Endothelial cell of umbilical vein (primary cell): ENCODE data around the gene FAM237B. TPM values are rescaled to one million over a fixed set of nuclear protein-coding genes. Genes with fewer than 3 reads are reported as not detected.

Experiments used
- BruUV-seq: library from RNA; stranded (reverse); fragments of 400-500 nt; replicated peaks from 2 replicates; lab custom pipeline; 2021; lab: Mats Ljungman, UMichigan
- CTCF ChIA-PET: fragments of 300-600, 350-600 bp; sonication (Branson Sonifier 250); formaldehyde crosslinking; loops from one replicate; lab custom pipeline; 2021; ENCODE audit warnings: antibody characterized with exemption, inconsistent platforms; lab: Charles Lee
- POLR2A ChIA-PET: fragments of 300-600, 350-600 bp; sonication (Branson Sonifier 250); formaldehyde crosslinking; loops from one replicate; lab custom pipeline; 2021; ENCODE audit warnings: antibody characterized with exemption, inconsistent platforms; lab: Charles Lee
- DNase-seq: peaks from one replicate; pipeline ENCODE4 v3.0.0-alpha.2; 2011; ENCODE audit warnings: low read depth, low spot score
- FAIRE-seq: peaks from 2 replicates; lab custom pipeline; 2011; peaks lifted over from hg19 to GRCh38; lab: Jason Lieb, UNC
- H2AFZ ChIP-seq: 2 replicates; pipeline ENCODE4 v1.6.0; 2012; ENCODE audit warnings: low read depth, low read length, control low read depth, inconsistent platforms
- H3K27ac ChIP-seq: 2 replicates; pipeline ENCODE4 v1.5.1; 2011; ENCODE audit warnings: low read depth, mild to moderate bottlenecking, control low read depth, low read length, moderate library complexity; ENCODE audit not compliant: insufficient read depth
- H3K27me3 ChIP-seq, 2 experiments: 2 replicates each; pipeline versions ENCODE4 v1.6.0 to v1.6.1; 2011; ENCODE audit warnings: low read length in 2 of 2, mixed read lengths in 1 of 2; ENCODE audit not compliant: control insufficient read depth in 2 of 2, insufficient read depth in 2 of 2
- H3K36me3 ChIP-seq, 2 experiments: 2 replicates in 1 of 2; 3 replicates in 1 of 2; pipeline ENCODE4 v1.5.1; 2011; ENCODE audit warnings: low read length in 2 of 2, mild to moderate bottlenecking in 1 of 2, moderate library complexity in 1 of 2; ENCODE audit not compliant: control insufficient read depth in 2 of 2, insufficient read depth in 2 of 2; ENCODE audit errors: extremely low read depth in 1 of 2
- H3K4me1 ChIP-seq: 3 replicates; pipeline ENCODE4 v1.5.1; 2011; ENCODE audit warnings: mild to moderate bottlenecking, low read length; ENCODE audit not compliant: control insufficient read depth, insufficient read depth; ENCODE audit errors: extremely low read depth
- H3K4me2 ChIP-seq: 2 replicates; pipeline ENCODE4 v1.6.1; 2011; ENCODE audit warnings: low read length, control low read depth, mixed read lengths; ENCODE audit not compliant: insufficient read depth
- H3K4me3 ChIP-seq, 3 experiments: fragments of 200-600 bp in 1 of 3; sonication (generic), shearing (Covaris generic) in 1 of 3; replicated peaks in 1 of 3; 2 replicates each; pipeline ENCODE4 v1.5.1; 2011 to 2016; ENCODE audit warnings: control low read depth in 3 of 3, low read length in 3 of 3, mild to moderate bottlenecking in 2 of 3, inconsistent platforms in 1 of 3, low read depth in 1 of 3, moderate library complexity in 1 of 3; ENCODE audit not compliant: insufficient read depth in 1 of 3
- H3K79me2 ChIP-seq: 2 replicates; pipeline ENCODE4 v1.6.0; 2012; ENCODE audit warnings: low read length, inconsistent platforms; ENCODE audit not compliant: control insufficient read depth, insufficient read depth
- H3K9ac ChIP-seq: replicated peaks from 2 replicates; pipeline ENCODE3; 2011; ENCODE audit warnings: low read length, control low read depth; ENCODE audit not compliant: insufficient read depth; ENCODE audit errors: extremely low read depth
- H3K9me1 ChIP-seq: replicated peaks from 3 replicates; pipeline ENCODE4 v1.6.0; 2011; ENCODE audit warnings: mild to moderate bottlenecking, low read length; ENCODE audit not compliant: control insufficient read depth, insufficient read depth; ENCODE audit errors: extremely low read depth
- H3K9me3 ChIP-seq: replicated peaks from 2 replicates; pipeline ENCODE4 v1.5.1; 2012; ENCODE audit warnings: low read length, inconsistent platforms; ENCODE audit not compliant: control insufficient read depth, insufficient read depth
- H4K20me1 ChIP-seq: replicated peaks from 2 replicates; pipeline ENCODE3; 2011; ENCODE audit warnings: mild to moderate bottlenecking, low read length; ENCODE audit not compliant: control insufficient read depth, insufficient read depth; ENCODE audit errors: extremely low read depth
- CTCF ChIP-seq, 2 donors: IDR thresholded peaks; 1 replicate in 1 of 2; 2 replicates in 1 of 2; pipeline ENCODE4 v1.5.1; 2011; ENCODE audit warnings: low read length in 2 of 2, mild to moderate bottlenecking in 2 of 2, moderate library complexity in 2 of 2, control low read depth in 1 of 2, inconsistent platforms in 1 of 2, low read depth in 1 of 2; ENCODE audit not compliant: insufficient read depth in 1 of 2; ENCODE audit errors: extremely low read depth in 1 of 2
- EZH2 ChIP-seq: IDR thresholded peaks from 2 replicates; pipeline ENCODE4 v1.6.1; 2012; ENCODE audit warnings: borderline replicate concordance, low read depth, mild to moderate bottlenecking, moderate library complexity, low read length, inconsistent platforms; ENCODE audit not compliant: severe bottlenecking
- FOS ChIP-seq: IDR thresholded peaks from 2 replicates; pipeline ENCODE4 v1.6.1; 2011; ENCODE audit warnings: mild to moderate bottlenecking, low read length, moderate library complexity, borderline replicate concordance; ENCODE audit not compliant: insufficient read depth
- GATA2 ChIP-seq: IDR thresholded peaks from 2 replicates; pipeline ENCODE4 v1.7.0; 2011; ENCODE audit warnings: low read depth, mild to moderate bottlenecking, moderate library complexity, mixed read lengths, low read length; ENCODE audit not compliant: insufficient read length, insufficient read depth
- JUN ChIP-seq: IDR thresholded peaks from 2 replicates; pipeline ENCODE4 v1.6.1; 2011; ENCODE audit warnings: borderline replicate concordance, low read depth; ENCODE audit not compliant: insufficient read length, insufficient read depth
- MAX ChIP-seq: IDR thresholded peaks from 2 replicates; pipeline ENCODE4 v1.6.1; 2011; ENCODE audit not compliant: insufficient read depth, insufficient read length
- MYC ChIP-seq: IDR thresholded peaks from one replicate; pipeline ENCODE4 v1.6.1; 2011; ENCODE audit warnings: mild to moderate bottlenecking, low read depth, low read length
- POLR2A ChIP-seq: IDR thresholded peaks from 2 replicates; pipeline ENCODE4 v1.6.1; 2012; ENCODE audit warnings: low read depth, mild to moderate bottlenecking, control low read depth, low read length
- POLR2AphosphoS5 ChIP-seq: IDR thresholded peaks from 2 replicates; pipeline ENCODE4 v1.6.1; 2012; ENCODE audit warnings: low read depth, mild to moderate bottlenecking, control low read depth, low read length, moderate library complexity; ENCODE audit not compliant: insufficient read depth
- dilution Hi-C: fragments of 300-500 bp; cut with MboI; formaldehyde crosslinking; loops from one replicate; pipeline ENCODE4 v1.15.0; 2019; ENCODE audit warnings: low sequenced_read_pairs; ENCODE audit not compliant: extremely low pct_ligation_motif_present
- intact Hi-C: fragments of 100-400 bp; cut with micrococcal nuclease; formaldehyde crosslinking; loops from one replicate; pipeline ENCODE4 v1.10.0; 2022
- polyA plus RNA-seq, 4 experiments: library from polyadenylated mRNA; depleted of rRNA in 3 of 4; stranded (reverse) in 3 of 4; unstranded in 1 of 4; fragments of >200 nt; gene quantifications; 2 replicates each; pipeline versions ENCODE4 v1.2.1 to v1.2.3, GENCODE V29; 2011 to 2012; ENCODE audit warnings: missing spikeins in 1 of 4
- total RNA-seq: library from RNA; stranded (reverse); gene quantifications from 2 replicates; pipeline ENCODE4 v1.2.3, GENCODE V29; 2021

Gene FAM237B
- total and polyA plus RNA-seq, 2 donors (not counting 3 experiments of a cell fraction or from before 2014, with no cell fraction given) = not detected

GRCh38 chr7:90276033-90276728 lies 44.9 kb downstream of the FAM237B start:
- H3K79me2 ChIP-seq = no peaks in the 10 kb centered on the region
- no peaks in the 10 kb centered on the region for H3K36me3 ChIP-seq
- no peaks in the 10 kb centered on the region for H3K9me1 ChIP-seq
- no peak for FAIRE-seq
- no peak overlapping the region for H3K4me3 ChIP-seq
- intact Hi-C loops (no loop called here), dilution Hi-C loops (no loop called here)
- no peak overlapping the region for H3K27ac ChIP-seq
- no peaks in the 10 kb centered on the region for H4K20me1 ChIP-seq
- no peak overlapping the region for H3K9ac ChIP-seq
- no peaks in the 10 kb centered on the region for H3K4me1 ChIP-seq
- ChIA-PET POLR2A (no interaction called here), CTCF (interaction anchor here (2.5 kb wide), 1 partner anchor 12 kb away, joined by 10 read pairs; no protein-coding TSS in a partner anchor)
- no peak for DNase-seq
- no peaks in the 10 kb centered on the region for H3K27me3 ChIP-seq
- no peaks in the 10 kb centered on the region for H3K9me3 ChIP-seq
- no peak overlapping the region for H3K4me2 ChIP-seq
- no peak overlapping the region for H2AFZ ChIP-seq
- no TSS peak for BruUV-seq
- TF ChIP-seq EZH2 (no peak), CTCF (IDR thresholded peaks at IDR 0.05; ENCODE audit: extremely low read depth in 1 of 2, insufficient read depth in 1 of 2, low read depth in 1 of 2, low read length in 2 of 2) (no peak), MAX (no peak), GATA2 (no peak), POLR2AphosphoS5 (no peak), POLR2A (no peak), JUN (no peak), FOS (no peak), MYC (no peak)
